H1 (cell line): Measurements from ENCODE around the gene ARHGAP24. TPM values are rescaled to one million over a fixed set of nuclear protein-coding genes. Genes with fewer than 3 reads are reported as not detected.

Experiments used
- CTCF ChIA-PET: fragments of 300-600 bp; sonication (Branson Sonifier 250); formaldehyde crosslinking; loops from one replicate; lab custom pipeline; 2021; ENCODE audit not compliant: partially characterized antibody; lab: Charles Lee
- POLR2A ChIA-PET: fragments of 300-600 bp; sonication (Branson Sonifier 250); formaldehyde crosslinking; loops from one replicate; lab custom pipeline; 2021; ENCODE audit warnings: inconsistent platforms; ENCODE audit not compliant: partially characterized antibody; lab: Charles Lee
- DNase-seq, 2 experiments: peaks; one replicate each; pipeline versions ENCODE4 v3.0.0 to v3.0.0-alpha.2; 2010 to 2022; ENCODE audit warnings: low spot score in 2 of 2, low read depth in 1 of 2, mixed read lengths in 1 of 2
- FAIRE-seq: peaks from 2 replicates; lab custom pipeline; 2011; peaks lifted over from hg19 to GRCh38; lab: Jason Lieb, UNC
- H2AFZ ChIP-seq: 2 replicates; pipeline ENCODE4 v1.8.1; 2012; ENCODE audit warnings: low read length, inconsistent platforms
- H2AK5ac ChIP-seq: 2 replicates; pipeline ENCODE4 v1.6.1; 2013; ENCODE audit warnings: low read depth, low read length
- H2BK120ac ChIP-seq: replicated peaks from 2 replicates; pipeline ENCODE3; 2013; ENCODE audit warnings: low read depth, low read length, inconsistent platforms
- H2BK12ac ChIP-seq: 2 replicates; pipeline ENCODE4 v1.6.1; 2013; ENCODE audit warnings: low read depth, low read length
- H2BK15ac ChIP-seq: 2 replicates; pipeline ENCODE4 v1.6.1; 2013; ENCODE audit warnings: low read length
- H2BK20ac ChIP-seq: 2 replicates; pipeline ENCODE4 v1.6.1; 2013; ENCODE audit warnings: low read length
- H2BK5ac ChIP-seq: 2 replicates; pipeline ENCODE4 v1.6.1; 2013; ENCODE audit warnings: low read depth, low read length
- H3K14ac ChIP-seq: 2 replicates; pipeline ENCODE4 v1.6.1; 2013; ENCODE audit warnings: inconsistent platforms; ENCODE audit not compliant: insufficient read length
- H3K18ac ChIP-seq: 2 replicates; pipeline ENCODE4 v1.6.1; 2013; ENCODE audit warnings: low read length; ENCODE audit errors: extremely low read depth
- H3K23ac ChIP-seq: 2 replicates; pipeline ENCODE4 v1.6.1; 2013; ENCODE audit warnings: inconsistent platforms; ENCODE audit not compliant: insufficient read length
- H3K23me2 ChIP-seq: 2 replicates; pipeline ENCODE4 v1.6.1; 2013; ENCODE audit warnings: low read depth, low read length
- H3K27ac ChIP-seq: 2 replicates; pipeline ENCODE4 v1.6.1; 2011; ENCODE audit warnings: low read depth, low read length, inconsistent platforms
- H3K27me3 ChIP-seq, 4 experiments: replicated peaks in 1 of 4; 1 replicate in 1 of 4; 2 replicates in 3 of 4; pipeline versions ENCODE4 v1.6.1 to v1.8.1; 2011 to 2013; ENCODE audit warnings: low read length in 3 of 4, mild to moderate bottlenecking in 3 of 4, inconsistent platforms in 2 of 4, mixed read lengths in 2 of 4, moderate library complexity in 1 of 4; ENCODE audit not compliant: control insufficient read depth in 3 of 4, insufficient read depth in 3 of 4; ENCODE audit errors: extremely low read depth in 1 of 4
- H3K36me3 ChIP-seq, 4 experiments: 2 replicates each; pipeline versions ENCODE4 v1.6.1 to v1.8.1; 2011 to 2013; ENCODE audit warnings: mild to moderate bottlenecking in 4 of 4, low read length in 3 of 4, moderate library complexity in 2 of 4, control low read depth in 1 of 4, inconsistent platforms in 1 of 4; ENCODE audit not compliant: insufficient read depth in 4 of 4, control insufficient read depth in 2 of 4
- H3K4ac ChIP-seq: replicated peaks from 2 replicates; pipeline ENCODE3; 2013; ENCODE audit warnings: low read length, low read depth, mixed read lengths, inconsistent platforms; ENCODE audit not compliant: insufficient read length
- H3K4me1 ChIP-seq, 4 experiments: replicated peaks in 1 of 4; 1 replicate in 1 of 4; 2 replicates in 3 of 4; pipeline versions ENCODE4 v1.6.1 to v1.8.1; 2011 to 2013; ENCODE audit warnings: low read length in 3 of 4, inconsistent platforms in 2 of 4, mixed read lengths in 1 of 4; ENCODE audit not compliant: insufficient read depth in 4 of 4, control insufficient read depth in 3 of 4
- H3K4me2 ChIP-seq, 2 experiments: 2 replicates each; pipeline versions ENCODE4 v1.6.1 to v1.8.1; 2011 to 2013; ENCODE audit warnings: low read depth in 2 of 2, low read length in 2 of 2, control low read depth in 1 of 2, inconsistent platforms in 1 of 2, mild to moderate bottlenecking in 1 of 2; ENCODE audit not compliant: insufficient read depth in 1 of 2
- H3K4me3 ChIP-seq, 4 experiments: fragments of 200-600, 300-600 bp in 1 of 4; sonication (generic), shearing (Covaris generic), sonication (Bioruptor Twin) in 1 of 4; 2 replicates each; pipeline versions ENCODE4 v1.5.1 to v1.8.1; 2011 to 2016; ENCODE audit warnings: low read length in 4 of 4, low read depth in 3 of 4, control low read depth in 2 of 4, inconsistent platforms in 2 of 4, mild to moderate bottlenecking in 2 of 4, mixed read lengths in 1 of 4, moderate library complexity in 1 of 4; ENCODE audit not compliant: insufficient read depth in 2 of 4; ENCODE audit errors: extremely low read depth in 1 of 4
- H3K56ac ChIP-seq: replicated peaks from 2 replicates; pipeline ENCODE3; 2013; ENCODE audit warnings: low read depth, mild to moderate bottlenecking, mixed read lengths, low read length, inconsistent platforms; ENCODE audit not compliant: insufficient read length
- H3K79me1 ChIP-seq: 2 replicates; pipeline ENCODE4 v1.6.1; 2013; ENCODE audit warnings: low read depth, low read length, control low read depth
- H3K79me2 ChIP-seq, 2 experiments: 2 replicates each; pipeline versions ENCODE4 v1.6.1 to v1.8.1; 2012 to 2013; ENCODE audit warnings: low read length in 2 of 2, mild to moderate bottlenecking in 2 of 2, inconsistent platforms in 1 of 2; ENCODE audit not compliant: insufficient read depth in 2 of 2, control insufficient read depth in 1 of 2
- H3K9ac ChIP-seq, 4 experiments: replicated peaks in 1 of 4; 1 replicate in 1 of 4; 2 replicates in 3 of 4; pipeline versions ENCODE4 v1.6.1 to v1.8.1; 2011 to 2013; ENCODE audit warnings: low read depth in 3 of 4, low read length in 3 of 4, control low read depth in 2 of 4, mild to moderate bottlenecking in 2 of 4, moderate library complexity in 2 of 4, inconsistent platforms in 1 of 4; ENCODE audit errors: extremely low read depth in 1 of 4
- H3K9me3 ChIP-seq, 2 experiments: 2 replicates each; pipeline versions ENCODE4 v1.6.1 to v1.8.1; 2012 to 2013; ENCODE audit warnings: mild to moderate bottlenecking in 2 of 2, moderate library complexity in 2 of 2, control low read depth in 1 of 2, inconsistent platforms in 1 of 2, low read depth in 1 of 2, low read length in 1 of 2, mixed read lengths in 1 of 2; ENCODE audit not compliant: insufficient read depth in 2 of 2
- H4K20me1 ChIP-seq, 2 experiments: replicated peaks in 1 of 2; 2 replicates each; pipeline versions ENCODE3 to v1.8.1; 2011 to 2013; ENCODE audit warnings: inconsistent platforms in 2 of 2, low read length in 2 of 2, mild to moderate bottlenecking in 1 of 2; ENCODE audit not compliant: insufficient read depth in 2 of 2, control insufficient read depth in 1 of 2
- H4K5ac ChIP-seq: 2 replicates; pipeline ENCODE4 v1.6.1; 2013; ENCODE audit warnings: low read length, low read depth, mixed read lengths, inconsistent platforms; ENCODE audit not compliant: insufficient read length
- H4K8ac ChIP-seq: 2 replicates; pipeline ENCODE4 v1.8.0; 2013; ENCODE audit warnings: mild to moderate bottlenecking, moderate library complexity, low read length, inconsistent platforms; ENCODE audit not compliant: insufficient read depth; ENCODE audit errors: extremely low read depth
- H4K91ac ChIP-seq: replicated peaks from 2 replicates; pipeline ENCODE3; 2013; ENCODE audit warnings: low read length, mixed read lengths, inconsistent platforms; ENCODE audit not compliant: insufficient read length
- CREB1 ChIP-seq: IDR thresholded peaks from 2 replicates; pipeline ENCODE4 v1.6.1; 2012; ENCODE audit warnings: inconsistent platforms
- HDAC2 ChIP-seq, 2 experiments: fragments of 300-600 bp in 1 of 2; sonication (generic) in 1 of 2; IDR thresholded peaks; 2 replicates each; pipeline ENCODE4 v1.6.1; 2011 to 2012; ENCODE audit warnings: low read depth in 2 of 2, low read length in 2 of 2, mild to moderate bottlenecking in 2 of 2, moderate library complexity in 2 of 2, borderline replicate concordance in 1 of 2, inconsistent platforms in 1 of 2
- RAD21 ChIP-seq, 2 experiments: IDR thresholded peaks in 1 of 2; conservative IDR thresholded peaks in 1 of 2; 2 replicates each; pipeline ENCODE4 v1.6.1; 2011; ENCODE audit warnings: low read depth in 2 of 2, low read length in 2 of 2, improper control_type of control experiment in 1 of 2, inconsistent platforms in 1 of 2, mild to moderate bottlenecking in 1 of 2, moderate library complexity in 1 of 2
- SAP30 ChIP-seq: fragments of 300-600 bp; sonication (generic); IDR thresholded peaks from 2 replicates; pipeline ENCODE4 v1.7.1; 2012; ENCODE audit warnings: low read length, moderate library complexity, mild to moderate bottlenecking, inconsistent platforms; ENCODE audit not compliant: insufficient read depth, insufficient replicate concordance
- SIRT6 ChIP-seq: IDR thresholded peaks from one replicate; pipeline ENCODE4 v1.7.1; 2012; ENCODE audit warnings: low read length, inconsistent platforms
- SIX5 ChIP-seq: IDR thresholded peaks from 2 replicates; pipeline ENCODE4 v1.6.1; 2011; ENCODE audit warnings: mild to moderate bottlenecking, low read depth, low read length
- SUZ12 ChIP-seq: fragments of 200-600 bp; sonication (generic); IDR thresholded peaks from 2 replicates; pipeline ENCODE4 v1.6.1; 2012; ENCODE audit warnings: mild to moderate bottlenecking, inconsistent platforms, low read length, moderate library complexity, mixed read lengths
- WGBS, 2 experiments: shearing (Covaris generic) in 1 of 2; methylation state at CpG; one replicate each; pipeline versions ENCODE4 v1.1.6 to v1.1.7; 2013 to 2015; ENCODE audit warnings: low lambda C conversion rate in 2 of 2, mixed read lengths in 2 of 2, inconsistent platforms in 1 of 2, low coverage in 1 of 2, missing lambda C conversion rate in 1 of 2; ENCODE audit not compliant: insufficient replicate concordance in 2 of 2, insufficient coverage in 1 of 2, insufficient read length in 1 of 2; ENCODE audit errors: extremely low coverage in 1 of 2, missing lambda C conversion rate in 1 of 2; 5-methylcytosine and 5-hydroxymethylcytosine counted together
- polyA plus RNA-seq, 7 experiments: library from polyadenylated mRNA; depleted of rRNA in 3 of 7; stranded (reverse) in 5 of 7; unstranded in 2 of 7; fragments of >200 nt in 5 of 7; fragments of 200-250 nt in 2 of 7; gene quantifications; 1 replicate in 5 of 7; 2 replicates in 1 of 7; 4 replicates in 1 of 7; pipeline versions ENCODE4 v1.2.1 to v1.2.3, GENCODE V29; 2011 to 2013; ENCODE audit warnings: missing spikeins in 2 of 7, mixed read lengths in 2 of 7
- total RNA-seq: library from RNA; stranded (reverse); fragmentation: NEBNext Ultra II Directional; extraction: Animal tissue kit (Norgen Biotek cat#: 25700); gene quantifications from 2 replicates; pipeline ENCODE4 v1.2.1, GENCODE V29; 2021

Gene ARHGAP24
- total and polyA plus RNA-seq, 2 of the 8 experiments (the other 6 are each of a cell fraction or from before 2014, with no cell fraction given), result 0.08 to 0.50 TPM

DNA sequence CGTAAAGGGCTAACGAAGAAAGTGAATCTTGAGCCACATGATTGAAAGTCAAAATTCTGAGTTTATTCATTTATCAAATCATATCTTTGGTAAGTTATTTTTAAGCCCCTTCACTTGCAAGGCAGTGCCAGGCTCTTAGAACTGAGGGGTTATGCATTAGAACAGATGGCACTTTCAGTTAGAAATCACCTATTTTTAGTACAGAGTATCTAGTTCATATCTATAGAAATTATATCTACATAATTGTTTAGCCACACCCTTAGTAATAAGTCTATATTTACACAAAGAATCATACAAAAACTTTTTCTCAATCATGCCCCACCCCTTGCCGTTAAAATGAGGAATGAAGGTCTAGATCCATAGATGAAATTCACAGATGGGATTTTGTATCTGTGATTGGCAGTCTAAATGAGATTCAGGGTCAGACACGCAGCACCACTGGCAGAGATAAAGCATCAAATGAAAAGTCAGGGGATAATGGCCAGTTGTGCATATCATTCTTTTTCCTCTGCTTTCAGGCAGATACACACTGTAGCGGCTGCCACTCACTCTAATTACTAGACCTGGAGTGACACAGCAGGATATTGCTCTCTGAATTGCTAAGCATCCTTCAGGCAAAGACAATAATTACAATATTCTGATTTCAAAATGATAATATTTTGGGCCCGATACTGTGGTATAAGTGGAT, 444.4 kb downstream of the ARHGAP24 start:
- FAIRE-seq (no peak), DNase-seq (no peak)
- Histone ChIP-seq H3K4me2 (no peak overlapping the region), H3K79me1 (no peaks in the 10 kb centered on the region), H2AK5ac (no peak overlapping the region), H3K23ac (no peak overlapping the region), H3K79me2 (no peaks in the 10 kb centered on the region), H4K5ac (no peak overlapping the region), H2BK12ac (no peak overlapping the region), H3K4ac (no peak overlapping the region), H4K20me1 (no peaks in the 10 kb centered on the region), H3K4me1 (peaks cover 0 to 3% (median 0%) of the 10 kb centered on the region in 4 experiments; a peak in 2 of 7 replicates), H3K27ac (no peak overlapping the region), H2BK15ac (no peak overlapping the region), H3K4me3 (no peak overlapping the region), H2AFZ (no peak overlapping the region), H2BK20ac (no peak overlapping the region), H3K14ac (no peak overlapping the region), H3K36me3 (no peaks in the 10 kb centered on the region), H3K23me2 (no peaks in the 10 kb centered on the region), H3K9me3 (no peaks in the 10 kb centered on the region), H3K18ac (no peak overlapping the region), H2BK5ac (no peak overlapping the region), H4K8ac (no peak overlapping the region), H3K56ac (no peak overlapping the region), H4K91ac (no peak overlapping the region), H3K9ac (no peak overlapping the region), H2BK120ac (no peak overlapping the region), H3K27me3 (no peaks in the 10 kb centered on the region)
- TF ChIP-seq RAD21 (IDR thresholded peaks at IDR 0.05 in 1 of 2, conservative IDR thresholded peaks at IDR 0.05 in 1 of 2; ENCODE audit: low read depth in 2 of 2, low read length in 2 of 2) (no peak), SUZ12 (no peak), HDAC2 (IDR thresholded peaks at IDR 0.05; ENCODE audit: borderline replicate concordance in 1 of 2, low read depth in 2 of 2, low read length in 2 of 2) (no peak), SAP30 (no peak), CREB1 (no peak), SIX5 (no peak), SIRT6 (no peak)
- 90% methylated on average over 6 of the region's 6 CpGs; no CpG with 5 or more reads in 1 of the 2 experiments for WGBS, 2 experiments
- ChIA-PET POLR2A (no interaction called here), CTCF (no interaction called here)
